SK-N-SH treated with all-trans-retinoic acid at 6 μM for 48 hours (cell line): ENCODE data around the gene ZSCAN31.

ENCODE experiments used
- ATAC-seq: fragments of 200-7000 bp; cut with Tn5 transposase; 3 replicates; pipeline ENCODE4 v1.9.1; 2020; ENCODE audit warnings: mild to moderate bottlenecking, moderate library complexity
- ARNTL ChIP-seq: fragments of 450-650 bp; formaldehyde crosslinking; IDR thresholded peaks from 2 replicates; pipeline ENCODE4 v1.5.0; 2020; ENCODE audit warnings: low read depth, mild to moderate bottlenecking, moderate library complexity, borderline replicate concordance
- BACH2 ChIP-seq: fragments of 250-450 bp; sonication (Bioruptor Pico); IDR thresholded peaks from 2 replicates; pipeline ENCODE4 v1.9.0; 2021; ENCODE audit warnings: mild to moderate bottlenecking, borderline replicate concordance
- CREB5 ChIP-seq: fragments of 250-450 bp; sonication (Bioruptor Pico); IDR thresholded peaks from 2 replicates; pipeline ENCODE4 v1.5.1; 2020; ENCODE audit warnings: low read depth, mild to moderate bottlenecking, moderate library complexity
- CSRNP3 ChIP-seq: fragments of 250-450 bp; sonication (Bioruptor Pico); IDR thresholded peaks from 2 replicates; pipeline ENCODE4 v1.5.1; 2021; ENCODE audit warnings: mild to moderate bottlenecking, moderate library complexity
- ESRRG ChIP-seq: fragments of 250-450 bp; sonication (Bioruptor Pico); IDR thresholded peaks from 2 replicates; pipeline ENCODE4 v1.6.1; 2021; ENCODE audit warnings: mild to moderate bottlenecking
- GLIS3 ChIP-seq: fragments of 250-450 bp; sonication (Bioruptor Pico); IDR thresholded peaks from 2 replicates; pipeline ENCODE4 v1.5.0; 2020; ENCODE audit warnings: mild to moderate bottlenecking, moderate library complexity
- ISL1 ChIP-seq: fragments of 250-450 bp; sonication (Bioruptor Pico); IDR thresholded peaks from 2 replicates; pipeline ENCODE4 v2.1.2; 2022; ENCODE audit warnings: mild to moderate bottlenecking, moderate library complexity
- PATZ1 ChIP-seq: fragments of 250-450 bp; sonication (Bioruptor Pico); IDR thresholded peaks from 2 replicates; pipeline ENCODE4 v1.8.0; 2020; ENCODE audit warnings: mild to moderate bottlenecking, moderate library complexity, borderline replicate concordance
- POU6F1 ChIP-seq: fragments of 250-450 bp; sonication (Bioruptor Pico); IDR thresholded peaks from 2 replicates; pipeline ENCODE4 v1.8.0; 2021; ENCODE audit warnings: low read depth, mild to moderate bottlenecking, moderate library complexity, borderline replicate concordance
- PPARA ChIP-seq: fragments of 250-450 bp; sonication (Bioruptor Pico); IDR thresholded peaks from 2 replicates; pipeline ENCODE4 v1.5.0; 2020; ENCODE audit warnings: mild to moderate bottlenecking, borderline replicate concordance
- RARB ChIP-seq: fragments of 250-450 bp; sonication (Bioruptor Pico); IDR thresholded peaks from 2 replicates; pipeline ENCODE4 v1.8.0; 2021; ENCODE audit warnings: mild to moderate bottlenecking, moderate library complexity
- SNAI2 ChIP-seq: fragments of 250-450 bp; sonication (Bioruptor Pico); IDR thresholded peaks from 2 replicates; pipeline ENCODE4 v1.5.0; 2020; ENCODE audit warnings: mild to moderate bottlenecking, moderate library complexity
- TCF4 ChIP-seq: fragments of 250-450 bp; sonication (Bioruptor Pico); IDR thresholded peaks from 2 replicates; pipeline ENCODE4 v1.8.0; 2021; ENCODE audit warnings: mild to moderate bottlenecking, moderate library complexity, borderline replicate concordance
- TOX ChIP-seq: fragments of 250-450 bp; sonication (Bioruptor Pico); IDR thresholded peaks from 2 replicates; pipeline ENCODE4 v1.8.0; 2021; ENCODE audit warnings: mild to moderate bottlenecking, moderate library complexity, borderline replicate concordance
- TSHZ2 ChIP-seq: fragments of 250-450 bp; sonication (Bioruptor Pico); IDR thresholded peaks from 2 replicates; pipeline ENCODE4 v1.5.0; 2020; ENCODE audit warnings: mild to moderate bottlenecking, moderate library complexity
- ZC3H10 ChIP-seq: fragments of 250-450 bp; sonication (Bioruptor Pico); IDR thresholded peaks from 2 replicates; pipeline ENCODE4 v1.5.1; 2021; ENCODE audit warnings: mild to moderate bottlenecking, moderate library complexity
- ZFP3 ChIP-seq: fragments of 250-450 bp; sonication (Bioruptor Pico); IDR thresholded peaks from 2 replicates; pipeline ENCODE4 v1.5.0; 2020; ENCODE audit warnings: mild to moderate bottlenecking, moderate library complexity
- ZFP30 ChIP-seq: fragments of 450-650 bp; formaldehyde crosslinking; IDR thresholded peaks from 2 replicates; pipeline ENCODE4 v1.5.0; 2022; ENCODE audit warnings: mild to moderate bottlenecking, moderate library complexity
- ZNF70 ChIP-seq: fragments of 450-650 bp; formaldehyde crosslinking; IDR thresholded peaks from 2 replicates; pipeline ENCODE4 v1.5.0; 2020; ENCODE audit warnings: mild to moderate bottlenecking, moderate library complexity
- ZNF8 ChIP-seq: fragments of 450-650 bp; formaldehyde crosslinking; IDR thresholded peaks from 2 replicates; pipeline ENCODE4 v1.5.0; 2020; ENCODE audit warnings: mild to moderate bottlenecking, moderate library complexity

ZSCAN31 gene

GRCh38 chr6:28380381-28380780 is 44.4 kb upstream of the ZSCAN31 start:
- TF ChIP-seq RARB (CRISPR knock-in tag), result no peak
- TF ChIP-seq ISL1 (CRISPR knock-in tag), result no peak
- no peak for TF ChIP-seq PATZ1 (CRISPR knock-in tag)
- TF ChIP-seq ZFP3 (CRISPR knock-in tag), result no peak
- TF ChIP-seq ZNF8 (CRISPR knock-in tag), result no peak
- no peak for TF ChIP-seq CSRNP3 (CRISPR knock-in tag)
- TF ChIP-seq PPARA, result no peak
- no peak for TF ChIP-seq TCF4
- no peak for TF ChIP-seq ZNF70 (CRISPR knock-in tag)
- no peak for TF ChIP-seq CREB5
- TF ChIP-seq SNAI2 (CRISPR knock-in tag), result no peak
- no peak for TF ChIP-seq POU6F1 (CRISPR knock-in tag)
- TF ChIP-seq ZC3H10 (CRISPR knock-in tag), result no peak
- no peak for TF ChIP-seq ESRRG
- TF ChIP-seq BACH2 (CRISPR knock-in tag), result no peak

GRCh38 chr6:28378644-28379043 is 42.7 kb upstream of the ZSCAN31 start:
- TF ChIP-seq CREB5 (no peak), RARB (CRISPR knock-in tag) (no peak), ZC3H10 (CRISPR knock-in tag) (no peak), ZNF70 (CRISPR knock-in tag) (no peak), GLIS3 (CRISPR knock-in tag) (no peak), CSRNP3 (CRISPR knock-in tag) (no peak), TCF4 (no peak), ZNF8 (CRISPR knock-in tag) (no peak), TSHZ2 (CRISPR knock-in tag) (no peak), ZFP3 (CRISPR knock-in tag) (no peak), ISL1 (CRISPR knock-in tag) (no peak), TOX (no peak), SNAI2 (CRISPR knock-in tag) (no peak), ARNTL (no peak), BACH2 (CRISPR knock-in tag) (no peak), ZFP30 (CRISPR knock-in tag) (no peak)
- ATAC-seq, result no peak

More at GRCh38 chr6:28380381-28380780, 44.4 kb upstream of the ZSCAN31 start:
- no peak for ATAC-seq
